Measurements from ENCODE around the gene FCHSD2. TPM values are rescaled to one million over a fixed set of nuclear protein-coding genes. Genes with fewer than 3 reads are reported as not detected.
A peak's percentile ranks its signal among the peaks of the same experiment; 100 is the strongest.
"Not testable (repeated sequence)": the region's sequence is repeated elsewhere in the genome, so short reads cannot be mapped to it uniquely, and the experiment has no call there.

The FCHSD2 gene
- polyA plus RNA-seq, 3 donors from 2014 or later = 9.7 to 25.6 (median 11.9) TPM

DNA sequence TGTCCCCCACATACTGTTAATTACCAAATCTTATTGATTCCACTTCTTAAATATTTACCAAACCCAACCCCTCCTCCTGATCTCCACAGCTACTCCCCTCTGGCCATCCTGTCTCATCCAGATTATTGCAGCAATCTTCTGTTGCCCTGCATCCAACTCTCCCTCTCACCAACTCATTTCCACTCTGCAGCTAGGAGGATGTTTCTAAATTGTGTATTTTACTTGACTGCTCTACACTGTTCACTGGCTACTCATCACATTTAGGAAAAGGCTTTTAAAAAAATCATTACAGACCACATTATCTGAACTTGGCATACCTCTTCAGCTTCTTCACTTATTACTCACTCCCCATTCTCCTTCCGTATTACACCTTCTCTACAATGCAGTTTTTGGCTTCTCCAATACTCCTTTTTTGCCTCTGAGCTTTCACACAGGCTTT, 210.0 kb downstream of the FCHSD2 start:
- H3K27me3 Mint-ChIP-seq (ENCODE audit: low read depth in 3 of 3) = peaks cover 0 to 2% (median 0%) of the 10 kb centered on the region in 3 donors
- H3K4me3 Mint-ChIP-seq = no peak overlapping the region
- no peak for DNase-seq
- H3K9me3 Mint-ChIP-seq = no peaks in the 10 kb centered on the region
- no peaks in the 10 kb centered on the region for H3K36me3 Mint-ChIP-seq
- no peak overlapping the region for H3K27ac Mint-ChIP-seq
- H3K4me1 Mint-ChIP-seq = no peaks in the 10 kb centered on the region

DNA sequence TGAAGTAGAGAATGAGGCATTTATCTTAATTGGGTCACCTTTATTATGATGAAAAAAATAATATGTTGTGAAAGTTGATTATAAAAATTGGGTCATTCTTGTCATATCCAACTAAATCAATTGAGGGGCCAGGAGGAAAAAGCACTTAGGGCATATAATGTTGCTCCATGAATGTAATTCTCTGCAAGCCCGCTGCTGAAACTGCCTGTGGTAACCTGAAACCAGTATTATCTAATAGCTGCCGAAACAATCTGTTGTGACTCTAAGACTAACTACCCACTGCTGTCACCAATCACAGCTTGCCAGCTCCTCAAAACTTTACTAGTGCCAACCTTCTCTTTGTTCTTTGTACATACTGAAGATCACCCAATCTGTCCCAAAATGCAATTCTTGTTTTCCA, 212.1 kb downstream of the FCHSD2 start:
- H3K27ac Mint-ChIP-seq = no peak overlapping the region

DNA sequence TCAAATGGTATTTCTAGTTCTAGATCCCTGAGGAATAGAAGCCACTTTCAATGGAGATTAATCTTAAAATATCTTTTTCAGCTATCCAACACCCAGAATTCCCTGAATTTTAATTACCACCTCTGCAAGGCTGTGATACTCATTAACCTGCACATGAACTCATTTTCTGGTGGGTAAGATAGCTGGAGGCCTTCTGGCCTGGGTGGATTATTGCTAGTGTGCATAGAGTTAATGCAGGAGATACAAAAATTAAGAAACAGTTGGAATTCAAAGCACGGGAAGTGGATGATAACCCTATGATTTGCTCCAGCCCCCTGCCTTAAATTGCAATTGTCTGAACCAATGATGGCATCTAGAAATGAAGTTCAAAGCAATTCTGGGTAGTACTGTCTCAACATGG, 212.9 kb downstream of the FCHSD2 start:
- Mint-ChIP-seq H3K27ac (no peak overlapping the region), H3K4me1 (peaks cover 2 to 8% of the 10 kb centered on the region in 2 donors), H3K27me3 (ENCODE audit: low read depth in 3 of 3) (peaks cover 0 to 4% (median 2%) of the 10 kb centered on the region in 3 donors), H3K4me3 (no peak overlapping the region), H3K36me3 (no peaks in the 10 kb centered on the region), H3K9me3 (no peaks in the 10 kb centered on the region)
- DNase-seq = no peak

More for the DNA sequence above, 212.1 kb downstream of the FCHSD2 start:
- DNase-seq = no peak
- Mint-ChIP-seq H3K27me3 (ENCODE audit: low read depth in 3 of 3) (peaks cover 0 to 4% (median 2%) of the 10 kb centered on the region in 3 donors), H3K4me1 (peaks cover 0 to 2% of the 10 kb centered on the region in 2 donors), H3K9me3 (no peaks in the 10 kb centered on the region), H3K36me3 (no peaks in the 10 kb centered on the region), H3K4me3 (no peak overlapping the region)

DNA sequence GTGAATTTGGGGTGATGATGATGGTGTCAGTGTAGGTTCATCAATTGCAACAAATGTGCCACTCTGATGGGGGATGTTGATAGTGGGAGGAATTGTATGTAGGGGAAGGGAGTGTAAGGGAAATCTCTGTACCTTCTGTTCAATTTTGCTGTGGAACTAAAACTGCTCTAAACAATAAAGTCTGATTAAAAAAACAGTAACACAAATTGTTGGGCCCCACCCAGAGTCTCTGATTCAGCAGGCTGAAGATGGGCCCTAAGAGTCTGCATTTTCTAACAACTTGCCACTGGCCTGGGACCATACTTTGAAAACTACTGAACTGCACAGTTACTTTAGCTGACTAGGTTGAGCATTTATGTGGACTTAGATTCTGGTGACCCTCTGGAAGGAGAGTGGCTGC, 214.7 kb downstream of the FCHSD2 start:
- H3K9me3 Mint-ChIP-seq = no peaks in the 10 kb centered on the region
- H3K36me3 Mint-ChIP-seq = no peaks in the 10 kb centered on the region
- H3K27me3 Mint-ChIP-seq (ENCODE audit: low read depth in 3 of 3) = peaks cover 0 to 4% (median 2%) of the 10 kb centered on the region in 3 donors
- no peak overlapping the region for H3K27ac Mint-ChIP-seq
- DNase-seq = no peak
- H3K4me3 Mint-ChIP-seq = no peak overlapping the region
- H3K4me1 Mint-ChIP-seq = peaks cover 2 to 8% of the 10 kb centered on the region in 2 donors

DNA sequence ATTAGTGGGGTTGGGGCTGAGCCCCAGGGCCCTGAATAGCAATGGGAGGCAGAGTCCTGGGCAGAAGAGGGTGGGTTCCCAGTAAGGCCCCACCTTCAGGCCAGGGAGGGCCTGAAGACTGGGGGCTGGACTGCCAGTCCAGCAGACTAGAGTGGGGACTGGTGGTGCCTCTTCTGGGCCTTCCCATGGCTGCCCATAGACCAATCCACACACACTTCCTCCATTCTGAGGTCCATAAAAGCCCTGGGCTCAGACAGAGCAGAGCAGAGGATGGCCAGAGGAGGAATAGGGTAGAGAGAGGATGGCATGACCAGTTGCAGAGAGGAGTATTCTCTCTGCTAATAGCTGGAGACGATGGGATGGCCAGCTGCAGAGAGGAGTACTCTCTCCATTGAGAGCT, 216.0 kb downstream of the FCHSD2 start:
- Mint-ChIP-seq H3K4me3 (no peak overlapping the region), H3K4me1 (peaks cover 2 to 8% of the 10 kb centered on the region in 2 donors), H3K27me3 (ENCODE audit: low read depth in 3 of 3) (peaks cover 0 to 4% (median 2%) of the 10 kb centered on the region in 3 donors), H3K9me3 (no peaks in the 10 kb centered on the region), H3K36me3 (peaks cover 4 to 6% (median 4%) of the 10 kb centered on the region in 3 donors), H3K27ac (no peak overlapping the region)
- DNase-seq = no peak

DNA sequence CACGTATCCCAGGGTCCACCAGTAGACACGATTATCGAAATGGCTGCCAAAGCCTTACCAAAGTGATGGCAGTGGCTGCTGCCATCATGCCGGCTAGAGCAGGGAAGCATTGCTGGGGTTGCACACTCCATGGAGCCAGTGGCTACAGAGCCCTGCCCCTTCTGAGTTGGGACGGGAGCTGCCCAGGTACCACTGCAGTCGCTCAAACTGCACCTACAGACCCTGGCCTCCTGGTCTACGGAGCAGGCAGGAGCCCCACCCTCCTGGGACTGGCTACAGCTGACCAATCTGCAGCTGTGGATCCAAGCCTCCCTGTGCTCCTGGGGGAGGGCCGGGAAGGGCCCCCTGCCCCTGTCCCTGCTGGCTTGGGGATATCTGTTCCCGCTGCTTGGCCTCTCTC, 216.5 kb downstream of the FCHSD2 start:
- Mint-ChIP-seq H3K27me3 (ENCODE audit: low read depth in 3 of 3) (peaks cover 0 to 4% (median 2%) of the 10 kb centered on the region in 3 donors), H3K36me3 (peaks cover 4 to 6% (median 4%) of the 10 kb centered on the region in 3 donors), H3K27ac (no peak overlapping the region), H3K9me3 (no peaks in the 10 kb centered on the region), H3K4me3 (no peak overlapping the region), H3K4me1 (peaks cover 2 to 8% of the 10 kb centered on the region in 2 donors)
- DNase-seq = no peak

DNA sequence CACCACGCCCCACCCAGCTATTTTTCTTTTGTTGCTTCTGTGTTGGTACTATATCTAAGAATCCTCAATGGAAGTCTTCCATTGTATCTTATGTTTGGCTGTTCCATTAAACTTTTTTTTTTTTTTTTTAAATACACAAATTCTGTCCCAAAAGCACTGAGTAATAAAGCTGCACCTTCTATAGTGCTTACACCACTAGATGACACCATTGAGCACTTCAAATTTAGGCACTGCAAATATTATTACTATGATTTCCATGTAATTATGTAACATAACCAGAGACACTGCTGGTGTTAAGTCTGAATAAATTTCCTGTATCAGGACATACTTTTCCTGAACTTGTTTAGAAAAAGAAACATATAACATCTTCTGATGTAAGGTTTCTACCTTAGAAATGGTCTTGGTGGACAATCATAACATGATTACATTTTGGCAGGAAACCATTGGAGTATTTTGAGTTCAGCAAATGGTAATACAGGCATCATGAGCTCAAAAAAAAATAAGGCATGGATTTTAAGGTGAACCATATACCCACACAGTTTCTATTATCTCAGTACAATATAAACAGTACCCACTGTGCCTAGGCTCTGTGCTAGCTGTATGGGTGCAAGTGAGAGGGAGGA, 217.4 kb downstream of the FCHSD2 start:
- Mint-ChIP-seq H3K9me3 (no peaks in the 10 kb centered on the region), H3K27ac (peak overlapping the region in 1 of 6 donors; percentile 18), H3K27me3 (ENCODE audit: low read depth in 3 of 3) (peaks cover 0 to 4% (median 2%) of the 10 kb centered on the region in 3 donors), H3K4me1 (peaks cover 2 to 8% of the 10 kb centered on the region in 2 donors), H3K36me3 (peaks cover 4 to 11% (median 4%) of the 10 kb centered on the region in 3 donors), H3K4me3 (no peak overlapping the region)
- DNase-seq = peak in 1 of 3 donors; percentile 6

DNA sequence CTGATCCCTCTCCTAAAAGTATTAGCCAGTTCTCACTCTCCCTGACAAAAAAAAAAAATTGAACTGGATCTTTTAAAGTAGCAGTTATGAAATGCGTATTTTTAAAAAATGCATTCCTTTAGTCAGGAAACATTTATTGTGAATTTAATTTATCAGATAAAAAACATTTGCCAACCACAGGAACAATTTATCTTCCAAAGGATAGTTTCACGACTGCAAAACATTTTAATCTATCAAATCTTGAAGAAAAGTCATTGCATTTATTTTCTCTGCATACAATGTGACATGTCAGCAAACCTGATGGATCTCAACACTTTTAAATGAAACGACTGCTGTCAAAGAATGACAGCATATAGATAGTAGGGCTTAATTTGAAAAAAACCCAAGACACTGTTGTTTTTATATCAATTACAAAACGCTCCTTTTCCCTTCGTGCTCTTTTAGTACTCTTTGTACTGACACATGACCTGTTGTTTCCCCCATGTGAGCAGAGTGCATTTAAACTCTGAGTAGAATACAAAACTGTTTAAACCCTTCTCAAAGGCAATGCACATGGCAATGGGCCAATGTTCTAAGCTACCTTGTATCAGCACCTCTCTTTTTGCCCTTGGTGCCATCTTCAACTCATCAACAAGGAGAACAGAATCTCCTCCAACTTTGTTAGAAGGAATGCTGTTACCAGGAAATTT, 220.9 kb downstream of the FCHSD2 start:
- no peak for DNase-seq
- Mint-ChIP-seq H3K9me3 (no peaks in the 10 kb centered on the region), H3K4me3 (no peak overlapping the region), H3K27me3 (ENCODE audit: low read depth in 3 of 3) (peaks cover 0 to under 1% (median 0%) of the 10 kb centered on the region in 3 donors), H3K4me1 (peaks cover 2 to 8% of the 10 kb centered on the region in 2 donors), H3K36me3 (peaks cover 8 to 16% (median 11%) of the 10 kb centered on the region in 3 donors), H3K27ac (peak overlapping the region in 1 of 6 donors; percentile 12)

DNA sequence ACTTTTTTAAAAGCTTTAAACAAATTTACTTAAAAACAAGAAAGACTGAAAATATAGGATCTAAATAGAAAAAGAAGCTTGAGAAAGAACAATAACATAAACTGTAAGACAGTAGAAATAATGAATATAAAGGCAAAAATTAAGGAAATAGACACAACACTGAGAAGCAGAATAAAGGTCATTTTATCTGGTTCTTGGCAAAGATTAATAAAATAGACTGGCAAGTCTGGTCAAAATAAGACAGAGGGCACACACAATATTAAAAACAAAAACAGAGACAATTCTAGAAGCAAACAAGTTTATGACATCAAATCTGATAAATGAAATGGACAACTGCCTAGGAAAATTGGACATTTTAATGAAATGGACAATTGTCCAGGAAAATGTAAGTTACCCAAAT, 222.1 kb downstream of the FCHSD2 start:
- Mint-ChIP-seq H3K9me3 (no peaks in the 10 kb centered on the region), H3K27ac (no peak overlapping the region), H3K36me3 (peaks cover 8 to 17% (median 14%) of the 10 kb centered on the region in 3 donors), H3K4me1 (peaks cover 2 to 6% of the 10 kb centered on the region in 2 donors), H3K27me3 (ENCODE audit: low read depth in 3 of 3) (no peaks in the 10 kb centered on the region), H3K4me3 (no peak overlapping the region)
- no peak for DNase-seq

DNA sequence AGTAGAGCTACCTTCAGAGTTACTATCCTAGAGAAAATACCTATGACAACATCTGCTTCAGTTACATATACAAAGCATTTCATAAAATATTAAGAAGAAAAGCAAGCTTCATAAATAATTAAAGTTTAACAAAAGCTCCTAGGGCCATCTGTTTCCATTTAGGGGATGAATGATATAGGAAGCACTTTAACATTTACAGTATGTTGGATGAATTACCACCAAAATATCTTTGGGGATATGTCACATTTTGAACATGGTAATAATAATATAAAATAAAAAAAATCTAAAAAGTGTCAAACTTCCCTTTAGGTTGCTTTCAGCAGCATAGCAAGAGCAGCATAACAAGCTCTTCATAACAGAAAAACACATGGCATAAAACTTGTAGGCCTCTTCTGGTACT, 223.3 kb downstream of the FCHSD2 start:
- no peak overlapping the region for H3K4me3 Mint-ChIP-seq
- H3K27ac Mint-ChIP-seq = no peak overlapping the region
- H3K36me3 Mint-ChIP-seq = peaks cover 8 to 27% (median 23%) of the 10 kb centered on the region in 3 donors
- H3K27me3 Mint-ChIP-seq (ENCODE audit: low read depth in 3 of 3) = peaks cover 0 to 3% (median 2%) of the 10 kb centered on the region in 3 donors
- no peaks in the 10 kb centered on the region for H3K4me1 Mint-ChIP-seq
- DNase-seq = no peak
- H3K9me3 Mint-ChIP-seq = no peaks in the 10 kb centered on the region

DNA sequence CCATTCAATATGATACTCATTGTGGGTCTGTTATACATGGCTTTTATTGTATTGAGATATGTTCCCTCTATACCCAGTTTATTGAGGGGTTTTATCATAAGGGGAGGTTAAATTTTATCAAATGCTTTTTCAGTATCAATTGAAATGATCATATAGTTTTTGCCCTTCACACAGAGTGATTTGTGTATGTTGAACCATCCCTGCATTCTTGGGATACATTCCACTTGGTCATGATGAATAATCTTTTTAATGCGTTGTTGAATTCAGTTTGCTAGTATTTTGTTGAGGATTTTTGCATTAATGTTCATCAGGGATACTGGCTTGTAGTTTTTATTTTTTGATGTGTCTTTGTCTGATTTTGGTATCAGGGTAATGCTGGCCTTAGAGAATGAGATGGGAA, 229.9 kb downstream of the FCHSD2 start:
- Mint-ChIP-seq H3K4me3 (no peak overlapping the region), H3K36me3 (peaks cover 20 to 44% (median 42%) of the 10 kb centered on the region in 3 donors), H3K27me3 (ENCODE audit: low read depth in 3 of 3) (peaks cover 0 to 5% (median 2%) of the 10 kb centered on the region in 3 donors), H3K4me1 (no peaks in the 10 kb centered on the region), H3K9me3 (peaks cover 2 to 18% (median 14%) of the 10 kb centered on the region in 6 donors), H3K27ac (no peak overlapping the region)
- DNase-seq = no peak

DNA sequence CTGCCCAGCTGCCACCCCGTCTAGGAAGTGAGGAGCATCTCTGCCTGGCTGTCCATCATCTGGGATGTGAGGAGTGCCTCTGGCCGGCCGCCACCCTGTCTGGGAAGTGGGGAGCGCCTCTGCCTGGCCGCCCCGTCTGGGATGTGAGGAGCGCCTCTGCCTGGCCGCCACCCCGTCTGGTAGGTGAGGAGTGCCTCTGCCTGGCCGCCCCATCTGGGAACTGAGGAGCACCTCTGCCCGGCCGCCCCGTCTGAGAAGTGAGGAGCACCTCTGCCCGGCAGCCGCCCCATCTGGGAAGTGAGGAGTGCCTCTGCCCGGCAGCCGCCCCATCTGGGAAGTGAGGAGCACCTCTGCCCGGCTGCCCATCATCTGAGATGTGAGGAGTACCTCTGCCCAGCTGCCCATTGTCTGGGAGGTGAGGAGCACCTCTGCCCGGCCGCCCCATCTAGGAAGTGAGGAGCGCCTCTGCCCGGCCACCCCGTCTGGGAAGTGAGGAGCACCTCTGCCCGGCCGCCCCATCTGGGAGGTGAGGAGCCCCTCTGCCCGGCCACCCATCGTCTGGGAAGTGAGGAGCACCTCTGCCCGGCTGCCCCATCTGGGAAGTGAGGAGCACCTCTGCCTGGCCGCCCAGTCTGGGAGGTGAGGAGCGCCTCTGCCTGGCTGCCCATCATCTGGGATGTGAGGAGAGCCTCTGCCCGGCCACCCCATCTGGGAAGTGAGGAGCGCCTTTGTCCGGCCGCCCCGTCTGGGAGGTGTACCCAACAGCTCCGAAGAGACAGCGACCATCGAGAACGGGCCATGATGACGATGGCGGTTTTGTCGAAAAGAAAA, 232.3 kb downstream of the FCHSD2 start:
- not testable (repeated sequence) for H3K27ac Mint-ChIP-seq; H3K4me3 Mint-ChIP-seq; H3K4me1 Mint-ChIP-seq; DNase-seq; H3K27me3 Mint-ChIP-seq (ENCODE audit: low read depth in 3 of 3)
- Mint-ChIP-seq H3K36me3 (peaks cover 16 to 45% (median 42%) of the 10 kb centered on the region in 3 donors), H3K9me3 (peaks cover 2 to 18% (median 14%) of the 10 kb centered on the region in 6 donors)

DNA sequence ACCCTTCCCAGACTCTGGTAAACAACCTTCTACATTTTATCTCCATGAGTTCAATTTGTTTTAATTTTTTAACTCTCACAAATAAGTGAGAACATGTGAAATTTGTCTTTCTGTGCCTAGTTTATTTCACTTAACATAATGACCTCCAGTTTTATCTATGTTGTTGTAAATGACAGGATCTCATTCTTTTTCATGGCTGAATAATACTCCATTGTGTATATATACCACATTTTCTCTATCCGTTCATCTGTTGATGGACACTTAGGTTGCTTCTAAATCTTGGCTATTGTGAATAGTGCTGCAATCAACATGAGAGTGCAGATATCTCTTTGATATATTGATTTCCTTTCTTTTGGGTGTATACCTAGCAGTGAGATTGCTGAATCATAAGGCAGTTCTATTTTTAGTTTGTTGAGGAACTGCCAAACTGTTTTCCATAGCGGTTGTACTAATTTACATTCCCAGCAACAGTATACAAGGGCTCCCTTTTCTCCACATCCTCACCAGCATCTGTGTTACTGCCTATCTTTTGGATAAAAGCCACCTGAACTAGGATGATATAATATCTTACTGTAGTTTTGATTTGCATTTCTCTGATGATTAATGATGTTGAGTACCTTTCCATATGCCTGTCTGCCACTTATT, 234.0 kb downstream of the FCHSD2 start:
- Mint-ChIP-seq H3K9me3 (peaks cover 2 to 18% (median 13%) of the 10 kb centered on the region in 6 donors), H3K36me3 (peaks cover 16 to 34% (median 30%) of the 10 kb centered on the region in 3 donors), H3K4me1 (no peaks in the 10 kb centered on the region), H3K4me3 (no peak overlapping the region), H3K27me3 (ENCODE audit: low read depth in 3 of 3) (peaks cover 0 to 3% (median 2%) of the 10 kb centered on the region in 3 donors), H3K27ac (no peak overlapping the region)
- no peak for DNase-seq
